SW 1271 (cell line): ENCODE measurements around the gene TAF13.

Experiments
- DNase-seq, 2 experiments: peaks; one replicate each; lab custom pipeline; 2025; lab: John Stamatoyannopoulos, UW

Gene TAF13

GRCh38 chr1:109075531-109076490 is at the start of gene TAF13:
Gene TAF13, minus strand, starts transcription at chr1:109076003. Its CDS starts 56 bp downstream, at chr1:109075947.
- DNase-seq: peak; percentile 68 to 91

- DNase-seq: no peak
These were observed 44.6 kb upstream of the TAF13 start for GRCh38 chr1:109120356-109120755.

- DNase-seq: no peak
These were observed 42.3 kb upstream of the TAF13 start for GRCh38 chr1:109118089-109118488.

GRCh38 chr1:109116286-109116685 is 40.5 kb upstream of the TAF13 start:
- no peak for DNase-seq

- DNase-seq: no peak
These were observed 39.9 kb upstream of the TAF13 start for GRCh38 chr1:109115685-109116084.

GRCh38 chr1:109114342-109114674 is 38.5 kb upstream of the TAF13 start:
- no peak for DNase-seq

GRCh38 chr1:109113590-109114341 is 38.0 kb upstream of the TAF13 start, which contains the start of gene ELAPOR1:
Gene ELAPOR1, plus strand, starts transcription at chr1:109114115. Its CDS starts 69 bp downstream, at chr1:109114184.
- no peak for DNase-seq

- peak; percentile 42 to 75 for DNase-seq
These were observed 37.0 kb upstream of the TAF13 start for GRCh38 chr1:109112652-109113285.

GRCh38 chr1:109112056-109112651 is 36.4 kb upstream of the TAF13 start:
- DNase-seq: peak in 1 of 2 experiments; percentile 54

- no peak for DNase-seq
These were observed 35.7 kb upstream of the TAF13 start for GRCh38 chr1:109111386-109112055.

GRCh38 chr1:109109906-109110305 is 34.1 kb upstream of the TAF13 start:
- no peak for DNase-seq

GRCh38 chr1:109107785-109108184 is 32.0 kb upstream of the TAF13 start:
- no peak for DNase-seq

GRCh38 chr1:109105881-109106280 is 30.1 kb upstream of the TAF13 start:
- DNase-seq: no peak

- no peak for DNase-seq
These were observed 28.8 kb upstream of the TAF13 start for GRCh38 chr1:109104364-109105151.

GRCh38 chr1:109099938-109100773 is 24.4 kb upstream of the TAF13 start:
- peak; percentile 85 to 92 for DNase-seq

GRCh38 chr1:109096120-109096519 is 20.3 kb upstream of the TAF13 start:
- no peak for DNase-seq

- DNase-seq: no peak
These were observed 19.8 kb upstream of the TAF13 start for GRCh38 chr1:109095631-109096030.

GRCh38 chr1:109094871-109095270 is 19.1 kb upstream of the TAF13 start:
- DNase-seq: no peak

GRCh38 chr1:109094377-109094803 is 18.6 kb upstream of the TAF13 start:
- DNase-seq: peak in 1 of 2 experiments; percentile 22

- DNase-seq: no peak
These were observed 16.0 kb upstream of the TAF13 start for GRCh38 chr1:109091839-109092193.
